ENCODE results near the gene ZNF789.

ZNF789 gene

DNA sequence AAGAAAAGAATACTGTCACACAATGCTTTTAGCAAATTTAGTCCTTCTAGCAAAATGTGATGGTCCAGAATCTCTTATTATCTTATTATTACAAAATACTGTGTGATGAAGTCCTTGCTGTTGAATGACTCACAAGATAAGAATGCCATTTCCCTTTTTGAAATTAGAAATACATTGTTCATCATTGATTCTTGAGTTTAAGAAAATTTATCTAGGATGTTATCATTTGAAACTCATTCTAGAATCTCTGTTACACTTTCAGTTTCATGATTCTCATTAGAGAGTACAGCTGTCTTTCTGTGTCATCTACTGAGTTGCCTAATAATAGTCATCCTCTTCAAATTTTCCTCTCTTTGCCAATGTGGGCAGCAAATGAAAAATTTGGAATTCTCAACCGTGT, 41.4 kb downstream of the ZNF789 start:
- peak; percentile 61 for DNase-seq

DNA sequence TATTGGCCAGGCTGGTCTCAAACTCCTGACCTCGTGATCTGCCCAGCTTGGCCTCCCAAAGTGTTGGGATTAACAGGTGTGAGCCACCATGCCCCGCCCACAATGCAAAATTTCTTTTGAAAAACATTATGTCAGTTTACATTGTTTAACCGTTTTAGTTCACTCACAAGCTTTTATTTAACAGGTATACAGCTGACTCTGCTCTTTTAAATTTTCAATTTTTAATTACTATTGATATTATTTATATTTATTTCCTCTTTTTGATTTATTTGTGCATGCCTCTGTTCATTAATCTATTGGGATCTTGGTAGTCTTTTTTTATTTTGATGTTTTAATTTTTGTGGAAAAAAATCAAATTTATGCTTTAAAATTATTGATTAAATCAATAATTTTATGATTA, 48.7 kb downstream of the ZNF789 start:
- no peak for DNase-seq

DNA sequence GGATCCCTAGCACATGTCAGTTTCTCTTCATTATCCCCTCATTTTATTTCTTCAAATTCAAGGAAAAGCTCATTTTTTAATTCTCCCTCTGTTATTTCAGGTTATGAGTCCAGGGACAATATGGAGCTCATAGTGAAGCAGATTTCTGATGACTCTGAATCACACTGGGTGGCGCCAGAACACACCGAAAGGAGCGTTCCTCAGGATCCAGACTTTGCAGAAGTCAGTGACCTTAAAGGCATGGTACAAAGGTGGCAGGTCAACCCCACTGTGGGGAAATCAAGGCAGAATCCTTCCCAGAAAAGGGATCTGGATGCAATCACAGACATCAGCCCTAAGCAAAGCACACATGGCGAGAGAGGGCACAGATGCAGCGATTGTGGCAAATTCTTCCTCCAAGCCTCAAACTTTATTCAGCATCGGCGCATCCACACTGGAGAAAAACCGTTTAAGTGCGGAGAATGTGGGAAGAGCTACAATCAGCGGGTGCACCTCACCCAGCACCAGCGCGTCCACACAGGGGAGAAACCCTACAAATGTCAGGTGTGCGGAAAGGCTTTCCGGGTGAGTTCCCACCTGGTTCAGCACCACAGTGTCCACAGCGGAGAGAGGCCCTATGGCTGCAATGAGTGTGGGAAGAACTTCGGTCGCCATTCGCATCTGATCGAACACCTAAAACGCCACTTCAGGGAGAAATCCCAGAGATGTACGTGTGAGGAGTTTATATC, 53.2 kb downstream of the ZNF789 start:
- DNase-seq: no peak

DNA sequence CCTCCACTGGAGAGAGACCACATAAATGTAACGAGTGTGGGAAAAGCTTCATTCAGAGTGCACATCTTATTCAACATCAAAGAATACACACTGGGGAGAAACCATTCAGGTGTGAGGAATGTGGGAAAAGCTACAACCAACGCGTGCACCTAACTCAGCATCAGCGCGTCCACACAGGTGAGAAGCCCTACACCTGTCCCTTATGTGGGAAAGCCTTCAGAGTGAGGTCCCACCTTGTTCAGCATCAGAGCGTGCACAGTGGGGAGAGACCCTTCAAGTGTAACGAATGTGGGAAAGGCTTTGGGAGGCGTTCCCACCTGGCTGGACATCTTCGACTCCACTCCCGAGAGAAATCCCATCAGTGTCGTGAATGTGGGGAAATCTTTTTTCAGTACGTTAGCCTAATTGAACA, 58.7 kb downstream of the ZNF789 start:
- DNase-seq: no peak

DNA sequence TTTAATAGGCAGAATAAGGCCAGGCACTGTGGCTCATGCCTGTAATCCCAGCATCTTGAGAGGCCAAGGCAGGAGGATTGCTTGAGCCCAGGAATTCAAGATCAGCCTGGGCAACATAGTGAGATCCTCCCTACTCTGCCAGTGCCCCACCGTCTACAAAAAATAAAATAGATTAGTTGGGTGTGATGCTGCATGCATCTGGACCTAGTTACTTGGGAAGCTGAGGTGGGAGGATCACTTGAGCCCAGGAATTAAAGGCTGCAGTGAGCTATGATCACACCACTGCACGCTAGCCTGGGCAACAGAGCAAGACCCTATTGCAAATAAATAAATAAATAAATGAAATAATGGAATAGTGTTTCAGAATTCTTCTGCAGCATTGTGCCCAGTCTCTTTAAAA, 63.0 kb downstream of the ZNF789 start:
- DNase-seq: no peak

All from EL (cell line).